SK-N-SH (cell line): Measurements from ENCODE around the gene WDR46.

Experiments used
- GATA2 ChIP-seq: sonication (generic); formaldehyde crosslinking; IDR thresholded peaks from 2 replicates; pipeline ENCODE4 v1.5.0; 2020; ENCODE audit warnings: mild to moderate bottlenecking, missing genetic modification reagents
- TEAD4 ChIP-seq: IDR thresholded peaks from 2 replicates; pipeline ENCODE4 v1.4.0; 2012; ENCODE audit warnings: mild to moderate bottlenecking, borderline replicate concordance; ENCODE audit not compliant: insufficient read depth
- TF ChIP-seq, protein P1 (sequence below): fragments of 200-600 bp; sonication (generic); IDR thresholded peaks from 2 replicates; pipeline ENCODE4 v1.6.1; 2017; ENCODE audit warnings: antibody characterized with exemption, mild to moderate bottlenecking, moderate library complexity
- TF ChIP-seq, protein P2 (sequence below): IDR thresholded peaks from 2 replicates; pipeline ENCODE4; 2012

DNA sequence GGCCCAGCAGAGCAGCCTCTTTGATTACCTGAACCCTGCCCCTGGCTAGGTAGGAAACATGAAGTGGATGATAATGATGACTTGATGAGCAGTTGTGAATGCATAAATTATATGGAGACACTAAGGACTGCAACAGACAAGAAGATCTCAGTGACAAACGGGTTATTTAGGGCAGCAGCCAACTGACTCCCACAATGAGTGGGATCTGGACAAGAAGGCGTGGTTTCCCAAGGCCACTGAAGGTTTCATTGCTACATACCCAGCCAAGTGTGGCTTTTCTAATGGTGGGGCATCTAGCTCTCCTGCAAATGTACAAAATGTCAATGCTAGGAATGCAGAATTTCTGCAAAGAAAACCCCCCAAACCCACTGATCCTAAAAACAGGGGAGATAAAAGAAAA, 51.3 kb downstream of the WDR46 start:
- TF ChIP-seq, protein P1, sequence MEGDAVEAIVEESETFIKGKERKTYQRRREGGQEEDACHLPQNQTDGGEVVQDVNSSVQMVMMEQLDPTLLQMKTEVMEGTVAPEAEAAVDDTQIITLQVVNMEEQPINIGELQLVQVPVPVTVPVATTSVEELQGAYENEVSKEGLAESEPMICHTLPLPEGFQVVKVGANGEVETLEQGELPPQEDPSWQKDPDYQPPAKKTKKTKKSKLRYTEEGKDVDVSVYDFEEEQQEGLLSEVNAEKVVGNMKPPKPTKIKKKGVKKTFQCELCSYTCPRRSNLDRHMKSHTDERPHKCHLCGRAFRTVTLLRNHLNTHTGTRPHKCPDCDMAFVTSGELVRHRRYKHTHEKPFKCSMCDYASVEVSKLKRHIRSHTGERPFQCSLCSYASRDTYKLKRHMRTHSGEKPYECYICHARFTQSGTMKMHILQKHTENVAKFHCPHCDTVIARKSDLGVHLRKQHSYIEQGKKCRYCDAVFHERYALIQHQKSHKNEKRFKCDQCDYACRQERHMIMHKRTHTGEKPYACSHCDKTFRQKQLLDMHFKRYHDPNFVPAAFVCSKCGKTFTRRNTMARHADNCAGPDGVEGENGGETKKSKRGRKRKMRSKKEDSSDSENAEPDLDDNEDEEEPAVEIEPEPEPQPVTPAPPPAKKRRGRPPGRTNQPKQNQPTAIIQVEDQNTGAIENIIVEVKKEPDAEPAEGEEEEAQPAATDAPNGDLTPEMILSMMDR, result no peak
- TF ChIP-seq, protein P2, sequence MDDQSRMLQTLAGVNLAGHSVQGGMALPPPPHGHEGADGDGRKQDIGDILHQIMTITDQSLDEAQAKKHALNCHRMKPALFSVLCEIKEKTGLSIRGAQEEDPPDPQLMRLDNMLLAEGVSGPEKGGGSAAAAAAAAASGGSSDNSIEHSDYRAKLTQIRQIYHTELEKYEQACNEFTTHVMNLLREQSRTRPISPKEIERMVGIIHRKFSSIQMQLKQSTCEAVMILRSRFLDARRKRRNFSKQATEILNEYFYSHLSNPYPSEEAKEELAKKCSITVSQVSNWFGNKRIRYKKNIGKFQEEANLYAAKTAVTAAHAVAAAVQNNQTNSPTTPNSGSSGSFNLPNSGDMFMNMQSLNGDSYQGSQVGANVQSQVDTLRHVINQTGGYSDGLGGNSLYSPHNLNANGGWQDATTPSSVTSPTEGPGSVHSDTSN, result no peak
- TF ChIP-seq GATA2 (no peak), TEAD4 (no peak)
